ENCODE measurements around the gene AUNIP. TPM values are rescaled to one million over a fixed set of nuclear protein-coding genes. Genes with fewer than 3 reads are reported as not detected.

The AUNIP gene
- total RNA-seq, 1 experiment from 2014 or later = 12.1 TPM

- RAD21 ChIA-PET (ENCODE audit: low non-redundant PET in 1 of 2, low total read pairs in 2 of 2, uncharacterized antibody in 2 of 2, unreplicated experiment in 2 of 2) = no interaction called here
- intact Hi-C loops (cut with micrococcal nuclease) = no loop called here
- no peak for ATAC-seq
Observed at GRCh38 chr1:25867210-25867991, 8.1 kb upstream of the AUNIP start.

More at GRCh38 chr1:25867210-25867991, 8.1 kb upstream of the AUNIP start:
- Histone ChIP-seq H3K27ac (ENCODE audit: low read depth, low read length) (no peak overlapping the region), H4K20me1 (ENCODE audit: insufficient read depth) (no peaks in the 10 kb centered on the region), H3K9ac (ENCODE audit: low read length) (no peak overlapping the region), H2AFZ (ENCODE audit: low read depth, low read length, poor library complexity, severe bottlenecking) (no peak overlapping the region), H3K79me2 (ENCODE audit: insufficient read depth, low read length) (no peaks in the 10 kb centered on the region), H3K4me3 (replicated peaks in 1 of 2; ENCODE audit: low read depth in 1 of 2, low read length in 2 of 2) (no peak overlapping the region), H3K4me1 (ENCODE audit: control insufficient read depth in 1 of 2, insufficient read depth in 2 of 2, low read length in 2 of 2) (peaks cover 20 to 32% of the 10 kb centered on the region in 2 experiments), H3K27me3 (ENCODE audit: insufficient read depth, low read length) (no peaks in the 10 kb centered on the region), H3K9me3 (ENCODE audit: control insufficient read depth in 1 of 2, insufficient read depth in 1 of 2, low read depth in 1 of 2, low read length in 2 of 2) (no peaks in the 10 kb centered on the region), H3K9me2 (ENCODE audit: insufficient read depth) (no peaks in the 10 kb centered on the region), H3K4me2 (ENCODE audit: low read length) (no peak overlapping the region), H3K36me3 (ENCODE audit: control insufficient read depth in 1 of 2, insufficient read depth in 2 of 2, low read length in 2 of 2) (0 out of 4 replicates have a peak, but pooled peaks cover 0 to 5% of the 10 kb centered on the region in 2 experiments)
- no TSS peak for BruUV-seq (replicated peaks)
- TF ChIP-seq FOSL1 (IDR thresholded peaks at IDR 0.05; ENCODE audit: low read depth) = no peak
- TF ChIP-seq, protein P1, sequence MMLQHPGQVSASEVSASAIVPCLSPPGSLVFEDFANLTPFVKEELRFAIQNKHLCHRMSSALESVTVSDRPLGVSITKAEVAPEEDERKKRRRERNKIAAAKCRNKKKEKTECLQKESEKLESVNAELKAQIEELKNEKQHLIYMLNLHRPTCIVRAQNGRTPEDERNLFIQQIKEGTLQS (IDR thresholded peaks at IDR 0.05) = no peak
- no peak for TF ChIP-seq ZNF274 (IDR thresholded peaks at IDR 0.05; ENCODE audit: low read depth, low read length)
- TF ChIP-seq EZH2phosphoT487 (IDR thresholded peaks at IDR 0.05; ENCODE audit: borderline replicate concordance) = no peak
- TF ChIP-seq ZBTB33 (IDR thresholded peaks at IDR 0.05; ENCODE audit: extremely low read depth, insufficient replicate concordance, low read length) = no peak
- TF ChIP-seq CEBPB (IDR thresholded peaks at IDR 0.05; ENCODE audit: low read depth) = no peak
- ChIA-PET CTCF (no interaction called here), POLR2A (no interaction called here)
- DNase-seq (ENCODE audit: low read depth, low spot score) = no peak

Measured in HCT116 (cell line).